GM23248 (cell line): ENCODE measurements around the gene ZEB1. TPM values are rescaled to one million over a fixed set of nuclear protein-coding genes. Genes with fewer than 3 reads are reported as not detected.

Experiments
- DNase-seq: peaks from one replicate; pipeline ENCODE4 v3.0.0-alpha.2; 2015
- H2AFZ ChIP-seq: fragments of 200-600 bp; sonication (generic); 2 replicates; pipeline ENCODE4 v1.6.1; 2016; ENCODE audit warnings: antibody characterized with exemption
- H3F3A ChIP-seq: fragments of 200-600 bp; sonication (generic); 2 replicates; pipeline ENCODE4 v1.6.1; 2016; ENCODE audit warnings: mild to moderate bottlenecking, antibody characterized with exemption, mixed run types; ENCODE audit not compliant: insufficient read depth
- H3K27ac ChIP-seq: fragments of 200-600 bp; sonication (generic); 2 replicates; pipeline ENCODE4 v1.5.1; 2016; ENCODE audit warnings: mild to moderate bottlenecking
- H3K27me3 ChIP-seq: fragments of 200-600 bp; sonication (generic); replicated peaks from 2 replicates; pipeline ENCODE4 v1.6.1; 2016; ENCODE audit warnings: mild to moderate bottlenecking; ENCODE audit not compliant: insufficient read depth
- H3K36me3 ChIP-seq: fragments of 200-600 bp; sonication (generic); 2 replicates; pipeline ENCODE4 v1.6.1; 2016; ENCODE audit warnings: low read depth, mild to moderate bottlenecking
- H3K4me1 ChIP-seq: fragments of 200-600 bp; sonication (generic); 2 replicates; pipeline ENCODE4 v1.6.1; 2016; ENCODE audit warnings: mild to moderate bottlenecking; ENCODE audit not compliant: insufficient read depth
- H3K4me2 ChIP-seq: fragments of 200-600 bp; sonication (generic); one replicate; pipeline ENCODE4 v1.6.1; 2016; ENCODE audit warnings: mild to moderate bottlenecking; ENCODE audit not compliant: unreplicated experiment
- H3K4me3 ChIP-seq: fragments of 200-600 bp; sonication (generic); 2 replicates; pipeline ENCODE4 v1.5.1; 2016; ENCODE audit warnings: mild to moderate bottlenecking
- H3K79me2 ChIP-seq: fragments of 200-600 bp; sonication (generic); 2 replicates; pipeline ENCODE4 v1.6.1; 2016; ENCODE audit warnings: mild to moderate bottlenecking; ENCODE audit not compliant: insufficient read depth
- H3K9ac ChIP-seq: fragments of 200-600 bp; sonication (generic); 2 replicates; pipeline ENCODE4 v1.6.1; 2016; ENCODE audit warnings: mild to moderate bottlenecking
- H3K9me2 ChIP-seq: fragments of 200-600 bp; sonication (generic); 2 replicates; pipeline ENCODE4 v1.6.1; 2016; ENCODE audit warnings: mixed run types, mild to moderate bottlenecking, moderate library complexity; ENCODE audit not compliant: insufficient read depth
- H3K9me3 ChIP-seq: fragments of 200-600 bp; sonication (generic); one replicate; pipeline ENCODE4 v1.6.1; 2017; ENCODE audit warnings: low read depth
- H4K20me1 ChIP-seq: fragments of 200-600 bp; sonication (generic); 2 replicates; pipeline ENCODE4 v1.6.0; 2016; ENCODE audit not compliant: insufficient read depth
- EZH2 ChIP-seq: fragments of 200-600 bp; sonication (generic); IDR thresholded peaks from 2 replicates; pipeline ENCODE4 v1.6.1; 2018; ENCODE audit warnings: antibody characterized with exemption, mild to moderate bottlenecking; ENCODE audit not compliant: insufficient read depth, poor library complexity, severe bottlenecking
- EZH2phosphoT487 ChIP-seq: fragments of 200-600 bp; sonication (generic); IDR thresholded peaks from 2 replicates; pipeline ENCODE4 v1.6.1; 2018; ENCODE audit warnings: antibody characterized with exemption, moderate library complexity, mild to moderate bottlenecking, low read depth; ENCODE audit not compliant: insufficient read depth
- WGBS, 2 experiments: methylation state at CpG; one replicate each; pipeline ENCODE4 v1.1.6; 2015 to 2017; ENCODE audit warnings: low lambda C conversion rate in 2 of 2, low coverage in 1 of 2; ENCODE audit errors: missing lambda C conversion rate in 2 of 2; 5-methylcytosine and 5-hydroxymethylcytosine counted together
- in situ Hi-C: fragments of 300-500 bp; cut with MboI; formaldehyde crosslinking; loops from 2 replicates; pipeline ENCODE4 v1.15.0; 2020
- polyA plus RNA-seq: library from polyadenylated mRNA; unstranded; fragments of >200 nt; fragmentation: Nextera tagmentation; extraction: Ambion mirVana; gene quantifications from 2 replicates; pipeline ENCODE4 v1.2.1, GENCODE V29; 2016
- total RNA-seq: library from RNA; depleted of rRNA; stranded (reverse); fragments of >200 nt; shearing (Covaris generic); gene quantifications from 2 replicates; pipeline ENCODE4 v1.2.3, GENCODE V29; 2014

The ZEB1 gene
- total and polyA plus RNA-seq, 2 experiments from 2014 or later = 62.0 to 69.8 TPM

- 94 to 96% methylated on average over 1 of the region's 1 CpG for WGBS, 2 experiments
- no peaks in the 10 kb centered on the region for H3K27me3 ChIP-seq
- peaks cover 44% of the 10 kb centered on the region for H3K4me1 ChIP-seq
- H3K27ac ChIP-seq = no peak overlapping the region
- H3K9me2 ChIP-seq = no peaks in the 10 kb centered on the region
- no peak overlapping the region for H3K4me3 ChIP-seq
- H3K79me2 ChIP-seq = peaks cover 100% of the 10 kb centered on the region
- H3F3A ChIP-seq = peaks cover 12% of the 10 kb centered on the region
- H3K4me2 ChIP-seq = no peak overlapping the region
- in situ Hi-C loops = no loop called here
- no peak for DNase-seq
- H3K9me3 ChIP-seq = no peaks in the 10 kb centered on the region
- TF ChIP-seq EZH2 (no peak), EZH2phosphoT487 (no peak)
- no peaks in the 10 kb centered on the region for H3K36me3 ChIP-seq
- H4K20me1 ChIP-seq = peaks cover 11% of the 10 kb centered on the region; the same call in 1 of the 2 replicates
- no peak overlapping the region for H3K9ac ChIP-seq
- no peak overlapping the region for H2AFZ ChIP-seq
Observed at GRCh38 chr10:31346953-31347352, 27.9 kb downstream of the ZEB1 start.

GRCh38 chr10:31347705-31348104, 28.7 kb downstream of the ZEB1 start:
- peaks cover 100% of the 10 kb centered on the region for H3K79me2 ChIP-seq
- in situ Hi-C loops = no loop called here
- peaks cover 13% of the 10 kb centered on the region for H3F3A ChIP-seq
- H3K9me3 ChIP-seq = no peaks in the 10 kb centered on the region
- no peaks in the 10 kb centered on the region for H3K27me3 ChIP-seq
- DNase-seq = no peak
- no peak overlapping the region for H2AFZ ChIP-seq
- no peaks in the 10 kb centered on the region for H3K36me3 ChIP-seq
- H4K20me1 ChIP-seq = peaks cover 11% of the 10 kb centered on the region; the same call in 1 of the 2 replicates
- H3K4me3 ChIP-seq = no peak overlapping the region
- no peaks in the 10 kb centered on the region for H3K9me2 ChIP-seq
- TF ChIP-seq EZH2phosphoT487 (no peak), EZH2 (no peak)
- H3K9ac ChIP-seq = no peak overlapping the region
- H3K4me2 ChIP-seq = no peak overlapping the region
- H3K27ac ChIP-seq = no peak overlapping the region
- peaks cover 42% of the 10 kb centered on the region for H3K4me1 ChIP-seq

- Histone ChIP-seq H3K4me2 (no peak overlapping the region), H2AFZ (no peak overlapping the region), H3K4me1 (peaks cover 38% of the 10 kb centered on the region), H3K27me3 (no peaks in the 10 kb centered on the region), H4K20me1 (peaks cover 17% of the 10 kb centered on the region; the same call in 1 of the 2 replicates), H3K36me3 (no peaks in the 10 kb centered on the region), H3K27ac (no peak overlapping the region), H3K9me3 (no peaks in the 10 kb centered on the region), H3K9me2 (no peaks in the 10 kb centered on the region), H3K9ac (no peak overlapping the region), H3K79me2 (peaks cover 100% of the 10 kb centered on the region), H3K4me3 (no peak overlapping the region), H3F3A (peaks cover 21% of the 10 kb centered on the region)
- 98 to 100% methylated on average over 1 of the region's 1 CpG for WGBS, 2 experiments
- DNase-seq = no peak
- TF ChIP-seq EZH2 (no peak), EZH2phosphoT487 (no peak)
- in situ Hi-C loops = no loop called here
Observed at GRCh38 chr10:31350891-31351290, 31.9 kb downstream of the ZEB1 start.

- H4K20me1 ChIP-seq = peaks cover 12% of the 10 kb centered on the region; the same call in 1 of the 2 replicates
- no peaks in the 10 kb centered on the region for H3K9me2 ChIP-seq
- H2AFZ ChIP-seq = no peak overlapping the region
- TF ChIP-seq EZH2 (no peak), EZH2phosphoT487 (no peak)
- no peaks in the 10 kb centered on the region for H3K36me3 ChIP-seq
- peaks cover 30% of the 10 kb centered on the region for H3F3A ChIP-seq
- peaks cover 100% of the 10 kb centered on the region for H3K79me2 ChIP-seq
- no peak overlapping the region for H3K4me3 ChIP-seq
- DNase-seq = no peak
- H3K9me3 ChIP-seq = no peaks in the 10 kb centered on the region
- H3K4me1 ChIP-seq = peaks cover 27% of the 10 kb centered on the region
- H3K27ac ChIP-seq = no peak overlapping the region
- no peak overlapping the region for H3K9ac ChIP-seq
- in situ Hi-C loops = no loop called here
- no peak overlapping the region for H3K4me2 ChIP-seq
- no peaks in the 10 kb centered on the region for H3K27me3 ChIP-seq
- 96 to 97% methylated on average over 2 of the region's 2 CpGs for WGBS, 2 experiments
Observed at GRCh38 chr10:31352436-31353226, 33.6 kb downstream of the ZEB1 start.
